Stimulated activated CD4-positive, alpha-beta T cell treated with anti-CD3 and anti-CD28 coated beads, Interleukin-4, amount 100 ng/mL, for 4 hours (primary cell): ENCODE data around the gene DSN1.
A peak's percentile ranks its signal among the peaks of the same experiment; 100 is the strongest.

Experiments
- DNase-seq, 2 experiments: peaks; one replicate each; pipeline ENCODE4 v3.0.0-alpha.2; 2020

Gene DSN1

DNA sequence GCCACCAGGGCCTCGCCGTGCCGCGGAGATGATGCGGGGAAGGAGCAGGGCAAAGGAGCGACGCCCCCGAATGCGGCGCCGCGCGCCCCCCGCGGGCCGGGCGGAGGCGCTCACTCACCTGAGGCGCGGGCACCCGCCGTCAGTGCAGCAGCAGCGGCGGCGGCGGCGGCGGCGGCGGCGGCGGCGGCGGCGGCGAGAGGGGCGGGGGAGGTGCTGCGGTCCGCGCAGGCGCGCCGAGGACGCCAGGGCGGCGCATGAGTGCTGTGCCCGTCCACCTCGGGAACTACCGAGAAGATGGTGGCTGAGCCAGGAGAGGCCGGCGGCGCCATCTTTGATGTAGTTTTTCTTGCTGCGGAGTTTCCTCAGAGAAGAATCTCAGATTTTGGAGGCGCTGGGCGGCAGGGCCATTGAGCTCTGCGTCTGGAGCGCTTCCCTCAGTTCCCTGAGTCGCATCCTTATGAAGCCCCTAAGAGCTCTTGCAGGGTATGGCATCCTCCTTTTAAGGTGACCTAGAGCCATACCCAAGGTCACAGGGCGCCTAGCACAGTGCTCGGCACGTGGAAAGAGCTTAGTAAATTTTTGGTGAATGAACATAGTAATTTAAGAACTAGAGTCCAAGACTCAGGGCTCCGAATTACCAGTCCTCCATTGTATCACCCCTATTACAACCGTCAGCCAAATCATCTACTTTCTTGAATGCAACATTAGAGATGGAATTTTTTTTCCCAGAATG is 27.5 kb downstream of the DSN1 start, which contains the start of gene NDRG3:
TSS of gene NDRG3 (minus strand) at position 164 of the 733 bp plus-strand sequence. CDS start 24,355 bp downstream, outside the sequence.
- DNase-seq = peak; percentile 86 to 92

DNA sequence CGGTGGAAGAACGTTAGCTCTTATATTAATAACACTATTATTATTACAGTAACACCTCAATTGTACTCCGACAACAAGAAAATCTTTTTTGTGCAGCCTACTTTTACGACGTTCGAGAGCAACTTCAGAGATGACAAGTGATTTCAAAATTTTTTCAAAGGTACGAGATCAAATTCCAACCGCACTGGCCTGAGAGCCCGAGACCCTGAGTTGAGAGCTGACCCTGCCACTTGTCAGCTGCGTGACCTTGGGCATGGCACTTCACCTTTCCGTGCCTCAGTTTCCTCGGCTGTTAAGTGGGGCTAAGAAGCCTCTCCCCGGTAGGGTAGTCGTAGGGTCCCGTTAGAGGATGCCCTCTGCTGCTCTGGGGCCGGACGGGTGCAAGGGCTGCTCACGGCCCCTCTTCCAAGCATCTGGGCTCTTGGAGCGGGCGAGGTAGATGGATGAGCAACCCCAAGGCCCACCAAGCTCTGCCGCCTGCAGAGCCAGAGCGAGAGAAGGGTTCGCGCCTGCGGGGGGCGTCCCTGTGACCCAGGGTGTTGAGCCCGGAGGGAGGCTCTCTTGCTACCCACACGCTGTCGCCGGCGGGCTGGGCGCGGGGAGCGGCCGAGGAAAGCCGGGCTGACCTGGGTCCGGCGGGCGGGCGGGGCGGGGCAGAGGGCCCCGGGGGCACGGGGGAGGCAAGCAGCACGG is 28.2 kb downstream of the DSN1 start:
- DNase-seq = peak in 1 of 2 experiments; percentile 30

DNA sequence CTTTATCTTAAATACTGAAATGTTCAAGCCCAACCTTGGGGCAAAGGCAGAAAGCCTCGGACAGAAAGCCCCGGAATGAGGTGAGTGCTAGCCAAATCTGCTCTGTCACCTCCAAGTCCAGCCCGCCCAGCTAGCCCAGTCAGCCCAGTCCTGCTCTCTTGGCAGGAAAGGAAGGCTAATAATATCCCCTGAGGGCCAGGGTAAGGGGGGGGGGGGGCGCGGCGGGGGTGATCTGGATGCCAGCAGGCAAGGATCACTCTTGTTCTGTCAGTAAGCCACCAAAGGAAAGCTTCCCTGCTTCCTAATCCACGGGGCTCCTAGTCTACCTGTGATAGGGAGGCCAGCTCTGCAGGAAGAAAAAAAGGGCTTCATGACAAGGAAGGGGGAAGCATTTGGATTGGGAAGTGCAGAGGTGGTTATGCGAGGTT is 28.8 kb downstream of the DSN1 start:
- DNase-seq = no peak

DNA sequence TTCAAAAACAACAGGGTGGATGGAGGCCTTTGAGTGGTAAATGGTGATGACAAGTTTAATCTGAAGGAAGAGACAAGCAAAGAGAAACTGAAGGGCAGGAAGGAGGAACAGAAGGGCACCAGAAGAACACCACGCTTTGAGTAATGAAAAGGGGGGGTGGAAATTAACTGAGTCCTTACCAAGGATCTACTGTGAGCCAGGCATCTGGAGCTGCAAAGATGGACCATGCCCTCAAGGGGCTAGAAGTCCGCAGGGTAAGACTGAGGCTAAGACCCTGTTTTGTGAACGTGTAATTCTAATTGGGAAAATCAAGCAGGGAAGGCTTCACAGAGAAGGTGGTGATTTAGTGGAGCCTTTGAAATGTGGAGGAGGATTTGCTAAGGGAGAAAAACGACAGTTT is 29.3 kb downstream of the DSN1 start:
- DNase-seq = no peak

GRCh38 chr20:36742558-36742957 is 31.0 kb downstream of the DSN1 start:
- DNase-seq = no peak

GRCh38 chr20:36741072-36741471 is 32.5 kb downstream of the DSN1 start:
- no peak for DNase-seq

DNA sequence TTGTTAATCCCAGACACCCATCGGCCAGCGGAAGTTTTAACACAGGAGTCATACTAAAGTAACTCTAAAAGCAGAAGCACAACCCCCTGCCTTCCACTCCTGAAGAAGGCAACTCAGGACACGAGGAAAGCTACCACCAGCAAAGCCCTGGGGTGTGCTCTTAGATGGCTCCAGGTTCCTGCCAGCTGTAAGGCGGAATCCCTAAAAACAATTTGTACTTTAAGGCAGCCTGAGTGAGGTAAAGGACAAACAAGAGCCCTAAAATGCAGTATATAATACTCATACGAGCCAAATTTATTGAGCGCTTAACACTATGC is 36.4 kb downstream of the DSN1 start:
- no peak for DNase-seq

GRCh38 chr20:36736451-36737182 is 36.9 kb downstream of the DSN1 start:
- DNase-seq = no peak

- no peak for DNase-seq
Observed at GRCh38 chr20:36732456-36732855, 41.1 kb downstream of the DSN1 start.

- no peak for DNase-seq
Observed at GRCh38 chr20:36728986-36729385, 44.6 kb downstream of the DSN1 start.

- DNase-seq = no peak
Observed at GRCh38 chr20:36726168-36726567, 47.4 kb downstream of the DSN1 start.

GRCh38 chr20:36720510-36720909 is 53.1 kb downstream of the DSN1 start:
- peak in 1 of 2 experiments; percentile 26 for DNase-seq

GRCh38 chr20:36717657-36718056 is 55.9 kb downstream of the DSN1 start:
- no peak for DNase-seq

- no peak for DNase-seq
Observed at GRCh38 chr20:36717021-36717420, 56.5 kb downstream of the DSN1 start.

DNA sequence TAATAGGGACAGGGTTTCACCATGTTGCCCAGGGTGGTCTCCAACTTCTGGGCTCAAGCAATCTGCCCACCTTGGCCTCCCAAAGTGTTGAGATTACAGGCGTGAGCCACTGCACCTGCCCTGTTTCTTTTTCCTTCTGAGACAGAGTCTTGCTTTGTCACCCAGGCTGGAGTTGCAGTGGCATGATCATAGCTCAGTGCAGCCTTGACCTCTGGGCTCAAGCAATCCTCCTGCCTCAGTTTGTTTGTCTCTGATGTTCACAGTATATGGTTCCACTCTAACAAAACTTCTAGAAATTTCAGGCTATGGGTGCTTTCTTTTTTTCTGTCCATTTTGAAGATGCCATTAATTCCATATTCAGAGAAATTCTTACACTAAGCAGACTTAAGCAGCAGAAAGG is 60.8 kb downstream of the DSN1 start:
- no peak for DNase-seq

- no peak for DNase-seq
Observed at GRCh38 chr20:36709126-36709525, 64.4 kb downstream of the DSN1 start.

DNA sequence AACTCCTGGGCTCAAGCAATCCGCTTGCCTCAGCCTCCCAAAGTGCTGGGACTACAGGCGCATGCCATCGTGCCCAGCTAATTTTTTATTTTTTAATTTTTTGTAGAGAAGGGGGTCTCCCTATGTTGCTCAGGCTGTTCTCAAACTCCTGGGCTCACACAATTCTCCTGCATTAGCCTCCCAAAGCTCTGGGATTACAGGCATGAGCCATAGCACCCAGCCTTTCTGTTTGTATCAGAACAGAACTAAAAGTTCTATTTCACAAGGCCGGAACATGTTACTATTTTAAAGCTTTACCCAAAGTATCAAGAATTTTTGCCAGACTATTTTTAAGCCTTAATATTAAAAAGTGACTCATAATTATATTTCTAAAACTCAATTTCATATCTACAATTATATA is 70.0 kb downstream of the DSN1 start:
- DNase-seq = no peak
